GM12874 (cell line): ENCODE measurements around the gene COG3.

ENCODE experiments used
- TF ChIP-seq, protein P1 (sequence below): IDR thresholded peaks from 2 replicates; pipeline ENCODE4 v1.5.1; 2011; ENCODE audit warnings: low read depth, mild to moderate bottlenecking, control low read depth, low read length, moderate library complexity; ENCODE audit not compliant: insufficient read depth

COG3 gene

DNA sequence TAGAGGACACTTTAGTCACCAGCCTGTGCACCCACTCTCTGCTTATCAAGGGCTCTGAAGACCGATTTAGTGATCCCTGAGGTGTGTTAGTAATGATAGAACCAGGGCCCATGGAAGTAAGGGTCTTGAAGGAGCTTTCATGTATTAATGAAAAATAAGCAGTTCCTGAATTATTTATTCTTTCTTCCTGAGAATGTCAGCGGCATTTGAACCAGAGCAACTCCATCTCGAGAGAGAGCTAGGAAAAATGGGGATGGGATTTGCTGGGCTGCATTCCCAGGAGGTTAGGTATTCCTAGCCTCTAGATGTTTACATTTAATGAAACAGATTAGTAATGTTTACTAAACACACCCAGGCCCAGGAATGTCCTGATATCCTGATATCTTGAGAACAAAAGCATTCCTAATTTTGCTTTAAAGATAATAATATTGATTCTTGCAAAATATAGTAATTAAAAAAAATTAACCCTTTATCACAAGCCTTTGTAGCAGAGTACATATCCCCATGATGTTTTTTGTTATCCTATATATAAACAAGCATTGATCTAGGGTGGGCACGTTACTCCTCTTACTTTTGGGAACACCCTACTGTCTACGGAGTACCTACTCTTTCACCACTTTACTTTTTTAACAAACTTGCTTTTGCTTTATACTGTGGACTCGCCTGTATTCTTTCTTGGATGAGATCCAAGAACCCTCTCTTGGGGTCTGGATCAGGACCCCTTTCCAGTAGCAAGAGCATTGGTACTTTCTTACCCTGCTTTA lies 63.1 kb downstream of the COG3 start:
- TF ChIP-seq, protein P1, sequence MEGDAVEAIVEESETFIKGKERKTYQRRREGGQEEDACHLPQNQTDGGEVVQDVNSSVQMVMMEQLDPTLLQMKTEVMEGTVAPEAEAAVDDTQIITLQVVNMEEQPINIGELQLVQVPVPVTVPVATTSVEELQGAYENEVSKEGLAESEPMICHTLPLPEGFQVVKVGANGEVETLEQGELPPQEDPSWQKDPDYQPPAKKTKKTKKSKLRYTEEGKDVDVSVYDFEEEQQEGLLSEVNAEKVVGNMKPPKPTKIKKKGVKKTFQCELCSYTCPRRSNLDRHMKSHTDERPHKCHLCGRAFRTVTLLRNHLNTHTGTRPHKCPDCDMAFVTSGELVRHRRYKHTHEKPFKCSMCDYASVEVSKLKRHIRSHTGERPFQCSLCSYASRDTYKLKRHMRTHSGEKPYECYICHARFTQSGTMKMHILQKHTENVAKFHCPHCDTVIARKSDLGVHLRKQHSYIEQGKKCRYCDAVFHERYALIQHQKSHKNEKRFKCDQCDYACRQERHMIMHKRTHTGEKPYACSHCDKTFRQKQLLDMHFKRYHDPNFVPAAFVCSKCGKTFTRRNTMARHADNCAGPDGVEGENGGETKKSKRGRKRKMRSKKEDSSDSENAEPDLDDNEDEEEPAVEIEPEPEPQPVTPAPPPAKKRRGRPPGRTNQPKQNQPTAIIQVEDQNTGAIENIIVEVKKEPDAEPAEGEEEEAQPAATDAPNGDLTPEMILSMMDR: no peak

DNA sequence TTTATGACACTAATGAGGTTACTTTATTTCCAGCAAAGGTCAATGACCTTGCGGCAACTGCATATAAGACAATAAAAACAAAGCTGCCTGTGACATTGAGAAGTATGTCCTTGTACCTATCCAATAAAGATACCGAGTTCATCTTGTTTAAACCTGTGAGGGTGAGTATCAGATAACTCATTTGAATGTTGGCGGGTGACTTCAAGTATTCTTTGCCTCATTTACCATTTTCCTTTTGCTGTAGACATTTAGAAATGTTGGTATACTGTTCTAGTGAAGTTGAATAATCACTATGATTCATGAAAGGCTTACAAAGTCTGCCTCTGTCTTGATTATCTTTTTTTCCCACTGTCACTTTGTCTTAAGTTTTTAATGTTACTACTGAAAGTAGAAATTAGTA lies 65.0 kb downstream of the COG3 start:
- TF ChIP-seq, protein P1: no peak

DNA sequence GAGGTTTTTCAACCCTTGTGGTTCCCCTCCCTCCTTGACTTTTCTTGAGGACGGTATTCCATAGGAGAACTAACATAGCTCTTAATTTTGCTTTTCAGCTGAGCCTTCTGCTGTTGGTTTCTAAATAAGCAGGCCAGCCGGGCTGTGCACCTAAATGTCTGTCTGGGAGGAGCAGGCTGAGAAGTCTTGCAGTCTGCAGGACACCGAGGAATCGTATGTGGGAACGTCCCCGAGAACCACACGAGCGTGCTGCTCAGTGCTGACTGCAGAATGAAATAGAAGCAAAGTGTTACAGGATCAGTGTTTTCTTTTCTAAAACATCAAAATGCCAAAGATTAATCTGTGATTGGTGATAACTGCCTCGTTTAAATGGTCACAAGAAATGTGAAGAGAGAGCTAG lies 69.9 kb downstream of the COG3 start:
- TF ChIP-seq, protein P1: no peak

DNA sequence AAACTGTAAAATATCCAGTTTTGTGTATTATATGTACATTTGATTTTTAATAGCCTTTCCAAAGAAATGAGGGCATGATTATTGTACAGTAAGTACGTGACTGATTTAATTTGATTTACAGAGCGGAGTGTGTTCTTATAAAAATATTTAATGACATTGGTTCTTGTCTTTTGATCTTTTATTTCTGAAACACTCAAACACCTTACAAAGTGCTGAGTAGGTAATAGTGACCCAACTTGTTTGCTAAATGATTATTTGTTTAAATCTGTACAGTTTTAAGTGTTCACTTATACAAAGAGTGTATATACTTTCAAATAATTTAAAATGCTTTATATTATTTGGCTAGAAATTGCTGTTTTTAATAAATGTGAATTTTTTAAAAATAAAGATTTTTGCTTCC lies 71.5 kb downstream of the COG3 start:
- TF ChIP-seq, protein P1: no peak

DNA sequence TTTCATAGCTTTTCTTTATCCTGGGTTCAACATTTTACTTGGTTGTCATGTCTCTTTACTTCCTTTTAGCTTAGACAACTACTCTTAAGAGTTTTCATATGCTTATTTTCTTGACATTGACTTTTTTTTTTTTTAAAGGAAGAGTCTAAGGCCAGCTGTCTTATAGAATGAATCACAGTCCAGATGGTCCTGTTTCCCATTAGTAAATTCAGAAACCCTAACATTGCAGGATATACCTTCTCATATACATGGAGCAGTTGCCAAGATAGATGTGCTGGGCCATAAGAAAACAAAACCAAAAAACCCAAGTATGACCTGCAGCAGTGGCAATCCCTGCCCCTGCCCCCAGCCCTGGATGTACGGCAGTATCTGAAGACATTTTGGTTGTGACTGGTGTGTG lies 72.8 kb downstream of the COG3 start:
- TF ChIP-seq, protein P1: no peak

DNA sequence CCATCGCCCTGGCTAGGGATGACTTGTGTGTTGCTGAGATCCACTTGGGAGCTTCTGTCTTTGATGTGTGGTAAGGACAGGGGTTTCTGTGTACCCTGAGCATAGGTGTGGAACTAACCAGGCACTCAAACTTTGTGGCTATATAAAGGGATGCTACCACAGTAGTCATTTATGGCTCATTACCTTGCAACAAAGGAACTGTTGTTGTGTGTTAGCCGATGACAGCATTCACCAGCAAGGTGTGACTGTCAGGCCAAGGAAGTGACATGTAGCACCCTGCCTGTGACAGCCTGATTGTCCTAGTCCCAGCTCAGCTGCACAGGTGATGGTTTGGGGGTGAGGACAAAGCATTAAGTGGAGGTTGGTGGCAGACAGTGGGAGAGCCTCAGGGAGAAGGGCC lies 73.6 kb downstream of the COG3 start:
- TF ChIP-seq, protein P1: no peak

DNA sequence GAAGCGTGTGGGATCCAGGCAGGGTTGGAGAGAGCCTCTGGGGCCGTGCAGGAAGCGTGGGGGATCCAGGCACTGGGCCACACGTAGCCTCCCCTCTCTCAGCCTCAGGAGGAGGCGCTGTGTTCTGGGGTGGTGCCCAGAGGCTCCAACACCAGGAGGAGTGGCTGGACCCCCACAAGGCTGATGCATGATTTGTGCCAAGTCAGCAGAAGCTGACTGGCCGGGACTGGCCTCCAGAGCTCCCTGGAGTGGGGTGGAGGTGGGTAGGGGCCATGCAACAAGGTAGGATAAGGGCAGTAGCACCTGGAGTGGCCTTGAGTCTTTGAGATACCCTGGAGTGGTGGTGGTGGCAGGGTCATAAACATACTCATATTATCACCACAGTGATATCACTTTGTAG lies 75.5 kb downstream of the COG3 start:
- TF ChIP-seq, protein P1: no peak
